Upper lobe of left lung (tissue), 6 donors: ENCODE measurements around the gene KBTBD13. TPM values are rescaled to one million over a fixed set of nuclear protein-coding genes. Genes with fewer than 3 reads are reported as not detected.
A peak's percentile ranks its signal among the peaks of the same experiment; 100 is the strongest.

Experiments
- ATAC-seq, 2 donors: fragments of 200-7000 bp; cut with Tn5 transposase; one replicate each; pipeline ENCODE4 v1.9.1; 2022; ENCODE audit warnings: mild to moderate bottlenecking in 2 of 2, moderate library complexity in 2 of 2; ENCODE audit not compliant: low FRiP score in 2 of 2
- DNase-seq, 2 donors: peaks; one replicate each; pipeline ENCODE4 v3.0.0-alpha.2; 2019 to 2020
- H3K27ac ChIP-seq, 4 donors: fragments of 200-600 bp; sonication (generic); one replicate each; pipeline ENCODE4 v1.5.1; 2016 to 2019
- H3K27me3 ChIP-seq, 4 donors: fragments of 200-600 bp; sonication (generic); one replicate each; pipeline ENCODE4 v1.5.1; 2017 to 2019
- H3K36me3 ChIP-seq, 4 donors: fragments of 200-600 bp; sonication (generic); one replicate each; pipeline ENCODE4 v1.5.1; 2016 to 2019
- H3K4me1 ChIP-seq, 4 donors: fragments of 200-600 bp; sonication (generic); one replicate each; pipeline ENCODE4 v1.5.1; 2018 to 2019
- H3K4me3 ChIP-seq, 4 donors: fragments of 200-600 bp; sonication (generic); one replicate each; pipeline ENCODE4 v1.5.1; 2017 to 2019; ENCODE audit warnings: mild to moderate bottlenecking in 2 of 4, moderate library complexity in 1 of 4
- H3K9me3 ChIP-seq, 4 donors: fragments of 200-600 bp; sonication (generic); one replicate each; pipeline ENCODE4 v1.5.1; 2018 to 2019
- CTCF ChIP-seq, 6 experiments: fragments of 450-650 bp in 4 of 6; fragments of 200-600 bp in 2 of 6; sonication (generic) in 2 of 6; IDR thresholded peaks; one replicate each; pipeline ENCODE4 v1.5.1; 2016 to 2019; ENCODE audit warnings: antibody characterized with exemption in 6 of 6
- EP300 ChIP-seq, 4 donors: sonication (generic); formaldehyde crosslinking; IDR thresholded peaks; one replicate each; pipeline ENCODE4 v1.5.1; 2017; ENCODE audit warnings: antibody characterized with exemption in 4 of 4, control low read depth in 2 of 4
- POLR2A ChIP-seq, 4 donors: fragments of 450-650 bp; IDR thresholded peaks; one replicate each; pipeline ENCODE4 v1.5.1; 2016 to 2017; ENCODE audit warnings: antibody characterized with exemption in 4 of 4, mild to moderate bottlenecking in 2 of 4
- POLR2AphosphoS5 ChIP-seq, 2 donors: sonication (generic); formaldehyde crosslinking; IDR thresholded peaks; one replicate each; pipeline ENCODE4 v1.5.1; 2017; ENCODE audit warnings: antibody characterized with exemption in 2 of 2
- WGBS, 2 donors: methylation state at CpG; one replicate each; pipeline ENCODE4 v1.1.5; 2017 to 2018; 5-methylcytosine and 5-hydroxymethylcytosine counted together
- total RNA-seq, 6 donors: library from RNA; depleted of rRNA in 4 of 6; stranded (reverse); fragments of >200 nt in 4 of 6; gene quantifications; one replicate each; pipeline versions ENCODE4 v1.1.0 to v1.2.1, GENCODE V29; 2016 to 2021
- donor health status: DM: no; HTN: no; CAD: no; lungs with moderate emphysema.
- donor health status: DM: no; HTN: yes; CAD: no; lungs with severe emphysema.

Gene KBTBD13
- total RNA-seq, 6 donors from 2014 or later, result not detected

GRCh38 chr15:65094294-65094995, 17.9 kb downstream of the KBTBD13 start:
- TF ChIP-seq POLR2AphosphoS5 (IDR thresholded peaks at IDR 0.05), result no peak
- no peak for TF ChIP-seq CTCF (IDR thresholded peaks at IDR 0.05)
- TF ChIP-seq EP300 (IDR thresholded peaks at IDR 0.05), result no peak
- TF ChIP-seq POLR2A (IDR thresholded peaks at IDR 0.05), result no peak
- H3K27me3 ChIP-seq, result no peaks in the 10 kb centered on the region
- peak overlapping the region in 1 of 4 donors; percentile 8 for H3K27ac ChIP-seq
- ATAC-seq, result no peak
- peaks cover 2 to 5% (median 4%) of the 10 kb centered on the region in 4 donors for H3K4me1 ChIP-seq
- H3K36me3 ChIP-seq, result peaks cover 8 to 29% (median 24%) of the 10 kb centered on the region in 4 donors
- 75 to 99% methylated on average over 10 to 14 of the region's 14 CpGs for WGBS, 2 donors
- no peaks in the 10 kb centered on the region for H3K9me3 ChIP-seq
- H3K4me3 ChIP-seq, result no peak overlapping the region
- DNase-seq, result no peak

- Histone ChIP-seq H3K4me3 (no peak overlapping the region), H3K4me1 (peaks cover 0 to 2% (median 0%) of the 10 kb centered on the region in 4 donors), H3K27me3 (no peaks in the 10 kb centered on the region), H3K36me3 (peaks cover 9 to 36% (median 27%) of the 10 kb centered on the region in 4 donors), H3K9me3 (no peaks in the 10 kb centered on the region), H3K27ac (no peak overlapping the region)
- DNase-seq (no peak), ATAC-seq (no peak)
- TF ChIP-seq CTCF (IDR thresholded peaks at IDR 0.05) (no peak), POLR2A (IDR thresholded peaks at IDR 0.05) (no peak), POLR2AphosphoS5 (IDR thresholded peaks at IDR 0.05) (no peak), EP300 (IDR thresholded peaks at IDR 0.05) (no peak)
- WGBS, 2 donors, result 69 to 76% methylated on average over 5 of the region's 5 CpGs
Observed at GRCh38 chr15:65095011-65095746, 18.6 kb downstream of the KBTBD13 start.

DNA sequence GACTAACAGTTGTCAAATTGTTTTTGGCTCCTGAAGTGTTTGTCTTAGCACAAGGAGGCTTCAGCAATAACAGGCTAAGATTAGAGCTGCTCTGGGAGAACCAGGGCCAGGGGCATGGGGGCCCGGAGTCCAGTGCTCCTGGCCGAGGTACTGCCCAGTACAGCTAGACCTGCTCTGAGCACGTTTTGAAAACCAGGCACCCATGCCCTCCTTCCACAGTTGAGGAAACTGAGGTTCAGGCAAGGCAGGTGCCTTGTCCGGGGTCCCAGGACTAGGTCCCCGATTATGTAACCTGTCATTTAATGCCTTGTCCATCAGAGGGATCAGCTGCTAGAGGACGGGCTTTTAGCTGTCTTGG, 19.2 kb downstream of the KBTBD13 start:
- ATAC-seq, result no peak
- no peak for DNase-seq
- TF ChIP-seq POLR2AphosphoS5 (IDR thresholded peaks at IDR 0.05) (no peak), CTCF (IDR thresholded peaks at IDR 0.05) (no peak), POLR2A (IDR thresholded peaks at IDR 0.05) (no peak), EP300 (IDR thresholded peaks at IDR 0.05) (no peak)
- Histone ChIP-seq H3K4me3 (no peak overlapping the region), H3K9me3 (no peaks in the 10 kb centered on the region), H3K4me1 (peaks cover 0 to 2% (median 0%) of the 10 kb centered on the region in 4 donors), H3K36me3 (peaks cover 9 to 40% (median 27%) of the 10 kb centered on the region in 4 donors), H3K27ac (no peak overlapping the region), H3K27me3 (no peaks in the 10 kb centered on the region)
- 80 to 87% methylated on average over 5 to 6 of the region's 6 CpGs for WGBS, 2 donors

GRCh38 chr15:65096481-65097385, 20.2 kb downstream of the KBTBD13 start:
- peaks cover 9 to 44% (median 27%) of the 10 kb centered on the region in 4 donors for H3K36me3 ChIP-seq
- DNase-seq, result no peak
- H3K4me1 ChIP-seq, result peaks cover 0 to 8% (median 3%) of the 10 kb centered on the region in 4 donors
- H3K27ac ChIP-seq, result no peak overlapping the region
- ATAC-seq, result no peak
- H3K4me3 ChIP-seq, result no peak overlapping the region
- no peaks in the 10 kb centered on the region for H3K27me3 ChIP-seq
- TF ChIP-seq CTCF (IDR thresholded peaks at IDR 0.05), result no peak
- no peak for TF ChIP-seq POLR2A (IDR thresholded peaks at IDR 0.05)
- no peak for TF ChIP-seq POLR2AphosphoS5 (IDR thresholded peaks at IDR 0.05)
- no peak for TF ChIP-seq EP300 (IDR thresholded peaks at IDR 0.05)
- 91 to 100% methylated on average over 1 to 6 of the region's 6 CpGs for WGBS, 2 donors
- H3K9me3 ChIP-seq, result no peaks in the 10 kb centered on the region
